Neuron (in vitro differentiated cells): ENCODE measurements around the gene ZP3.
"Not testable (repeated sequence)": the region's sequence is repeated elsewhere in the genome, so short reads cannot be mapped to it uniquely, and the experiment has no call there.

Experiments used
- H2AFZ ChIP-seq: one replicate; pipeline ENCODE4 v1.6.1; 2013; ENCODE audit warnings: low read depth, mild to moderate bottlenecking, inconsistent platforms, low read length, moderate library complexity
- H3K27me3 ChIP-seq: one replicate; pipeline ENCODE4 v1.6.1; 2013; ENCODE audit warnings: low read length; ENCODE audit not compliant: insufficient read depth
- H3K36me3 ChIP-seq: one replicate; pipeline ENCODE4 v1.6.1; 2013; ENCODE audit warnings: low read length; ENCODE audit not compliant: insufficient read depth
- H3K4me1 ChIP-seq: one replicate; pipeline ENCODE4 v1.6.1; 2013; ENCODE audit warnings: low read length; ENCODE audit not compliant: insufficient read depth
- H3K4me3 ChIP-seq: 2 replicates; pipeline ENCODE4 v1.5.1; 2013; ENCODE audit warnings: mild to moderate bottlenecking, low read length, moderate library complexity
- H3K9me3 ChIP-seq: one replicate; pipeline ENCODE4 v1.6.1; 2013; ENCODE audit warnings: low read length

Gene ZP3

GRCh38 chr7:76417654-76418310, 7.0 kb upstream of the ZP3 start:
- not testable (repeated sequence) for H3K36me3 ChIP-seq, H3K27me3 ChIP-seq, H3K4me1 ChIP-seq, H3K4me3 ChIP-seq, H3K9me3 ChIP-seq, H2AFZ ChIP-seq

DNA sequence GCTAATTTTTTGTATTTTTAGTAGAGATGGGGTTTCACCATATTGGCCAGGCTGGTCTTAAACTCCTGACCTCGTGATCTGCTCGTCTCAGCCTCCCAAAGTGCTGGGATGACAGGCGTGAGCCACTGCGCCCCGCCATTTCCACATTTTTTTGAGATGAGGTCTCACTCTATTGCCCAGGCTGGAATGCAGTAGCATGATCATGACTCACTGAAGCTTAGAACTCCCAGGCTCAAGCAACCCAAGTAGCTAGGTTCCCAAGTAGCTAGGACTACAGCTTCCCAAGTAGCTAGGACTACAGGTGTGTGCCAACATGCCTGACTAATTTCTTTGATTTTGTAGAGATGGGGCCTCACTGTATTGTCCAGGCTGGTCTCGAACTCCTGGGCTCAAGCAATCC, 3.7 kb upstream of the ZP3 start:
- H3K9me3 ChIP-seq, H2AFZ ChIP-seq, H3K27me3 ChIP-seq, H3K36me3 ChIP-seq, H3K4me3 ChIP-seq, H3K4me1 ChIP-seq: not testable (repeated sequence)

DNA sequence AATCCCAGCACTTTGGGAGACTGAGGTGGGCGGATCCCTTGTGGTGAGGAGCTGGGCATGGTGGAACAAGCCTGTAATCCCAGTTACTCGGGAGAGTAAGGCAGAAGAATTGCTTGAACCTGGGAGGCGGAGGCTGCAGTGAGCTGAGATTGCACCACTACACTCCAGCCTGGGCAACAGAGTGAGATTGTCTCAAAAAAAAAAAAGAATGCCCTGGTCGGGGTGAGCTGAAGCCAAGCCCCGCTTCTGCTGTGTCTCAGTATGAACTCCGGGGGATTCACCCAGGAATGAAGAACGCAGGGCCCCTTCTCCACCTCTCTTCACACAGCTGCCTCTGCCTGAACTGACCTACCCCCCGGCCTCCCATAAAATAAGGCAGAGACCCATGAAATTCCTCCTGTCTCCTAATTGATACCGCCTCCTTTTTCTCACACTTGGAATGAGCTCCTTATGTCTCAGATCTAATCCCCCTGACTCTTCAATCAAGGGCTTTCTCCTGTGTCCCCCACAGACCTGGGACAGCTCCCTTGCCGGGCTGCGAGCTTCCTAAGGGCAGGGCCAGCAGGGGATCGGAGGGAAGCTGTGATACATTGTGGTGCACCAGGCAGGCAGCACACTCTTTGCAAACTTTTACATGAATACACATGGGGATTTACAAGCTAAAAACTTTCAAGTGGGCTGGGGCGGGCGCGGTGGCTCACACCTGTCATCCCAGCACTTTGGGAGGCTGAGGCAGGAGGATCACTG, 911 bp upstream of the ZP3 start:
- peaks cover 8% of the 10 kb centered on the region for H3K4me1 ChIP-seq

DNA sequence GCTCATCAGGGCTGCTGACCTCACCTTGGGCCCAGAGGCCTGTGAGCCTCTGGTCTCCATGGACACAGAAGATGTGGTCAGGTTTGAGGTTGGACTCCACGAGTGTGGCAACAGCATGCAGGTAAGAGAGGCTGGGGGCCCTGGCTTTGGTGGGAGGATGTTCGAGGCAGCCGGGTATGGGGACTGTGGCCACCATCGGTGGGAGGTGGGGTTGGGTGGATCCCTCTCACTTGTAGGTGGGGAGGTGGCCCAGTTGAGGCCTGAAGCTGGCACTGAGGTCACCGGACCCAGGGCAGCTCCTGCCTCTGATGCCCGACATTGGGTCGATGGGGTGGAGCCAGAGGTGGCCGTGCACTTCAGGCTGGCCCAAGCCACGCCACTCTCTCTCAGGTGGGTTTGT, 406 bp downstream of the ZP3 start:
- Histone ChIP-seq H3K36me3 (no peaks in the 10 kb centered on the region), H2AFZ (no peak overlapping the region), H3K9me3 (no peaks in the 10 kb centered on the region), H3K27me3 (peaks cover 3% of the 10 kb centered on the region), H3K4me1 (peaks cover 8% of the 10 kb centered on the region), H3K4me3 (no peak overlapping the region)

More for the DNA sequence above, 911 bp upstream of the ZP3 start:
- no peaks in the 10 kb centered on the region for H3K36me3 ChIP-seq
- no peak overlapping the region for H2AFZ ChIP-seq
- no peak overlapping the region for H3K4me3 ChIP-seq
- H3K27me3 ChIP-seq: peaks cover 3% of the 10 kb centered on the region
- H3K9me3 ChIP-seq: no peaks in the 10 kb centered on the region

GRCh38 chr7:76425558-76425957, 808 bp downstream of the ZP3 start:
- H3K36me3 ChIP-seq, H3K9me3 ChIP-seq, H3K27me3 ChIP-seq, H3K4me1 ChIP-seq, H2AFZ ChIP-seq, H3K4me3 ChIP-seq: not testable (repeated sequence)

DNA sequence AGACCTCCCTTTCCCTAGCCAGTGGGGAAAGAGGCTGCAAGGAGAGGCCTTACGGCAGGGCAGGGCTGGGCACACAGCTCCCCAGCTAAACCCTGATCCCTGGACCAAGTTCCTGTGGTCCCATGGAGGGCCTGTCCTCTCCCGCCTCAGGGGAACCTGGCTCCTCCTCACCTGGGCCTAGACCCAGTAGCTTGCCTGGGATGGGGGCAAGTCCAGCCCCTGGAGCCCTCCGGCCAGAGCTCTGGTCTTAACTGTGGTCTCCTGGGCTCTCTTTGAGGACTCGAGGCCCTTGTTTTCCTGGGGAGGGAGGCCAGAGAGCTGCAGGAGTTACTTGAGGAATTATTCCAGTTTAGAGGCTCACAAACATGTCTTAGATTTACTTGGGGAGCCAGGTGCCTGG, 1.5 kb downstream of the ZP3 start:
- Histone ChIP-seq H3K27me3 (peaks cover 3% of the 10 kb centered on the region), H2AFZ (no peak overlapping the region), H3K4me3 (no peak overlapping the region), H3K36me3 (no peaks in the 10 kb centered on the region), H3K9me3 (no peaks in the 10 kb centered on the region), H3K4me1 (peaks cover 8% of the 10 kb centered on the region)

DNA sequence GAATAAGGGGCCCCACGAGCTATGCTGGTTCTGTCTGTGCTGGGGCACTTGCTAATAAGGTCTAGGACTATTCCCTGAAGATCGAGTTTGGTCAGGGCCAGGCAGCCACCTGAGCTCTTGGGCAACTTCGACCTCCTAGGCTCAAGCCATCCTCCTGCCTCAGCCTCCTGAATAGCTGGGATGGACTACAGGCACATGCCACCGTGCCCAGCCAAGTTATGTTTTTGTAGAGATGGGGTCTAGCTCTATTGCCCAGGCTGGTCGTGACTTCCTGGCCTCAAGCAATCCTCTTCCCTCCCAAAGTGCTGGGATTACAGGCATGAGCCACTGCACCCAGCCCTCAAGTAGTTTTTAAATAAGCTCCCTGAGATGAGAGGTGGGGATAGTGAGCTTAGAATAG, 2.9 kb downstream of the ZP3 start:
- Histone ChIP-seq H3K27me3 (peaks cover 3% of the 10 kb centered on the region), H3K9me3 (no peaks in the 10 kb centered on the region), H3K4me1 (peaks cover 8% of the 10 kb centered on the region), H2AFZ (no peak overlapping the region), H3K36me3 (no peaks in the 10 kb centered on the region), H3K4me3 (no peak overlapping the region)

DNA sequence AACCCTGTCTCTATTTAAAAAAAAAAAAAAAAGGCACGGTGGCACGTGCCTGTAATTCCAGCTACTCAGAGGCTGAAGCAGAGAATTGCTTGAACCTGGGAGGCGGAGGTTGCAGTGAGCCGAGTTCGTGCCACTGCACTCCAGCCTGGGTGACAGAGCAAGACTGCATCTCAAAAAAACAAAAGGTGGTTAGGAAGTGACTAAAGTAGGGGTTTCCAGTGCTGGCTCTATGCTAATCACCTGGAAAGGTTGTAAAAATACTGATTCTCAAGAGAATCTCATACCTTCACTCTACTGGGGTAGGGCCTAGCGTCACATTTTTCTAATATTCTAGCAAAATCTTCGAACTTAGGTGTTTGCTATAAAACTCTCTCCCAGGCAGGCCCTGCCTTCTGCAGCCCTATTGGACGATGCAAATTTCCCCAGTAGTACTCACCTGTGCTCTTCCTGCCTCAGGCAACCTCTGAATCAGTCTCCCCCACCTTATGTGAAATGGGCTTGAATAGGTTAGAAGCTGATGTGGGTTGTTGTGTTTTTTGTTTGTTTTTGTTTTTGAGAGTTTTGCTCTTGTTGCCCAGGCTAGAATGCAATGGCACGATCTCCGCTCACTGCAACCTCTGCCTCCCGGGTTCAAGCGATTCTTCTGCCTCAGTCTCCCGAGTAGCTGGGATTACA, 3.5 kb downstream of the ZP3 start:
- no peak overlapping the region for H3K4me3 ChIP-seq

GRCh38 chr7:76428868-76429805, 4.4 kb downstream of the ZP3 start:
- Histone ChIP-seq H2AFZ (no peak overlapping the region), H3K27me3 (peaks cover 3% of the 10 kb centered on the region), H3K36me3 (no peaks in the 10 kb centered on the region), H3K4me3 (no peak overlapping the region), H3K9me3 (no peaks in the 10 kb centered on the region), H3K4me1 (no peaks in the 10 kb centered on the region)

More for the DNA sequence above, 3.5 kb downstream of the ZP3 start:
- Histone ChIP-seq H2AFZ (no peak overlapping the region), H3K4me1 (peaks cover 4% of the 10 kb centered on the region), H3K27me3 (peaks cover 3% of the 10 kb centered on the region), H3K36me3 (no peaks in the 10 kb centered on the region), H3K9me3 (no peaks in the 10 kb centered on the region)

DNA sequence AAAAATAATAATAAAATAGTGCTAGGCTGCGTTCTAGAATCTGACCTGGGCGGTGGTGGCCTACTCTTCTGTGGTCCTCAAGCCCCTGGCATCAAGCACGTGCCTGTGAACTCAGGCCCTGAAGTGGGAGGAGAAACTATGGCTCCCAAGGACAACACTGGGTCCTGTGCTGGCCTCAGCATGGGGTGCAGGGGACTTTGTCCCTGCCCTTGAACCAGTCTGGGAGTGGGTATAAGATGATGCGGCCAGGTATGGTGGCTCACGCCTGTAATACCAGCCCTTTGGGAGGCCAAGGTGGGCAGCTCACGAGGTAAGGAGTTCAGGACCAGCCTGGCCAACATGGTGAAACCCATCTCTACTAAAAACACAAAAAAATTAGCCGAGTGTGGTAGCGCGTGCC, 5.5 kb downstream of the ZP3 start:
- Histone ChIP-seq H2AFZ (no peak overlapping the region), H3K4me1 (no peaks in the 10 kb centered on the region), H3K4me3 (no peak overlapping the region), H3K9me3 (no peaks in the 10 kb centered on the region), H3K36me3 (no peaks in the 10 kb centered on the region), H3K27me3 (no peaks in the 10 kb centered on the region)

- Histone ChIP-seq H3K27me3 (no peaks in the 10 kb centered on the region), H3K9me3 (no peaks in the 10 kb centered on the region), H2AFZ (no peak overlapping the region), H3K4me3 (no peak overlapping the region), H3K4me1 (no peaks in the 10 kb centered on the region), H3K36me3 (no peaks in the 10 kb centered on the region)
Observed at GRCh38 chr7:76430836-76431235, 6.1 kb downstream of the ZP3 start.

GRCh38 chr7:76437873-76438272, 13.1 kb downstream of the ZP3 start:
- not testable (repeated sequence) for H3K36me3 ChIP-seq, H3K4me1 ChIP-seq, H3K9me3 ChIP-seq, H2AFZ ChIP-seq, H3K27me3 ChIP-seq, H3K4me3 ChIP-seq
